BJ (cell line): ENCODE measurements around the gene TRPM3. TPM values are rescaled to one million over a fixed set of nuclear protein-coding genes. Genes with fewer than 3 reads are reported as not detected.

Source experiments
- CTCF ChIA-PET: fragments of 350-600 bp; formaldehyde crosslinking; extraction: SDS; loops from one replicate; lab custom pipeline; 2021; ENCODE audit warnings: antibody characterized with exemption, inconsistent platforms; lab: Yijun Ruan, JAX
- POLR2A ChIA-PET: fragments of 300-600 bp; sonication (Branson Sonifier 250); formaldehyde crosslinking; extraction: SDS; loops from one replicate; lab custom pipeline; 2021; ENCODE audit warnings: antibody characterized with exemption; lab: Charles Lee
- DNase-seq: peaks from one replicate; pipeline ENCODE4 v3.0.0-alpha.2; 2011; ENCODE audit warnings: low read depth
- H3K27me3 ChIP-seq: 2 replicates; pipeline ENCODE4 v1.6.0; 2011; ENCODE audit warnings: low read length; ENCODE audit not compliant: control insufficient read depth, insufficient read depth
- H3K36me3 ChIP-seq: 2 replicates; pipeline ENCODE4 v1.5.1; 2011; ENCODE audit warnings: low read length; ENCODE audit not compliant: control insufficient read depth, insufficient read depth
- H3K4me3 ChIP-seq: 2 replicates; pipeline ENCODE4 v1.5.1; 2011; ENCODE audit warnings: low read depth, mild to moderate bottlenecking, control low read depth, low read length
- CTCF ChIP-seq: IDR thresholded peaks from 2 replicates; pipeline ENCODE4 v1.5.1; 2011; ENCODE audit warnings: low read depth, mild to moderate bottlenecking, control low read depth, inconsistent platforms, low read length, moderate library complexity; ENCODE audit not compliant: insufficient read depth
- polyA plus RNA-seq: library from polyadenylated mRNA; depleted of rRNA; stranded (reverse); fragments of >200 nt; gene quantifications from 2 replicates; pipeline ENCODE4 v1.2.3, GENCODE V29; 2011

TRPM3 gene
- polyA plus RNA-seq, 1 experiment, result 0.07 TPM

GRCh38 chr9:70495514-70495913, 625.9 kb downstream of the TRPM3 start:
- Histone ChIP-seq H3K36me3 (no peaks in the 10 kb centered on the region), H3K4me3 (no peak overlapping the region), H3K27me3 (peaks cover 2% of the 10 kb centered on the region)
- no peak for TF ChIP-seq CTCF
- no peak for DNase-seq
- ChIA-PET CTCF (interaction anchor here (1.4 to 2.3 kb wide), 3 partner anchors 10 to 107 kb away, joined by 4 to 6 read pairs (median 5); no protein-coding TSS in a partner anchor), POLR2A (no interaction called here)

GRCh38 chr9:70494221-70494620, 627.2 kb downstream of the TRPM3 start:
- peaks cover 2% of the 10 kb centered on the region for H3K27me3 ChIP-seq
- no peak overlapping the region for H3K4me3 ChIP-seq
- POLR2A ChIA-PET, result no interaction called here
- CTCF ChIA-PET, result interaction anchor here (0.7 to 1.4 kb wide), 2 partner anchors 9 to 108 kb away, joined by 3 to 5 read pairs; no protein-coding TSS in a partner anchor
- no peak for TF ChIP-seq CTCF
- no peak for DNase-seq
- no peaks in the 10 kb centered on the region for H3K36me3 ChIP-seq

GRCh38 chr9:70493029-70493428, 628.4 kb downstream of the TRPM3 start:
- H3K4me3 ChIP-seq, result no peak overlapping the region
- DNase-seq, result no peak
- H3K27me3 ChIP-seq, result peaks cover 2% of the 10 kb centered on the region
- no peaks in the 10 kb centered on the region for H3K36me3 ChIP-seq
- no peak for TF ChIP-seq CTCF
- CTCF ChIA-PET, result no interaction called here
- POLR2A ChIA-PET, result no interaction called here

- Histone ChIP-seq H3K36me3 (no peaks in the 10 kb centered on the region), H3K4me3 (no peak overlapping the region), H3K27me3 (peaks cover 2% of the 10 kb centered on the region)
- ChIA-PET POLR2A (no interaction called here), CTCF (interaction anchor here (0.5 kb wide), 1 partner anchor 83 kb away, joined by 3 read pairs; no protein-coding TSS in a partner anchor)
- no peak for TF ChIP-seq CTCF
- DNase-seq, result no peak
Observed at GRCh38 chr9:70492319-70492777, 629.1 kb downstream of the TRPM3 start.

GRCh38 chr9:70491426-70492318, 629.7 kb downstream of the TRPM3 start:
- H3K4me3 ChIP-seq, result no peak overlapping the region
- ChIA-PET CTCF (interaction anchor here (0.5 to 0.6 kb wide), 2 partner anchors 51 to 82 kb away, joined by 3 to 4 read pairs; no protein-coding TSS in a partner anchor), POLR2A (no interaction called here)
- DNase-seq, result no peak
- TF ChIP-seq CTCF, result no peak
- peaks cover 2% of the 10 kb centered on the region for H3K27me3 ChIP-seq
- no peaks in the 10 kb centered on the region for H3K36me3 ChIP-seq
